Measurements from ENCODE around the gene MARK4. TPM values are rescaled to one million over a fixed set of nuclear protein-coding genes. Genes with fewer than 3 reads are reported as not detected.
"Not testable (repeated sequence)": the region's sequence is repeated elsewhere in the genome, so short reads cannot be mapped to it uniquely, and the experiment has no call there.

The MARK4 gene
- total RNA-seq, 1 donor from 2014 or later: 10.8 TPM

- TF ChIP-seq CTCF (IDR thresholded peaks at IDR 0.05; ENCODE audit: insufficient read depth, low read length, severe bottlenecking): no peak
- no peaks in the 10 kb centered on the region for H3K27me3 ChIP-seq (ENCODE audit: control insufficient read depth, insufficient read depth, low read length)
- peaks cover 22% of the 10 kb centered on the region for H3K36me3 ChIP-seq (ENCODE audit: control insufficient read depth, insufficient read depth, low read length)
- FAIRE-seq (no peak), DNase-seq (ENCODE audit: low read depth) (no peak)
- no peak overlapping the region for H3K4me3 ChIP-seq (ENCODE audit: low read depth, low read length)
Measured at GRCh38 chr19:45267296-45267695, 16.2 kb downstream of the MARK4 start.

- not testable (repeated sequence) for DNase-seq (ENCODE audit: low read depth); H3K27me3 ChIP-seq (ENCODE audit: control insufficient read depth, insufficient read depth, low read length); H3K4me3 ChIP-seq (ENCODE audit: low read depth, low read length); FAIRE-seq
- peaks cover 23% of the 10 kb centered on the region for H3K36me3 ChIP-seq (ENCODE audit: control insufficient read depth, insufficient read depth, low read length)
Measured at GRCh38 chr19:45269939-45270338, 18.9 kb downstream of the MARK4 start.

GRCh38 chr19:45271098-45271734 is 20.1 kb downstream of the MARK4 start:
- no peak for TF ChIP-seq CTCF (IDR thresholded peaks at IDR 0.05; ENCODE audit: insufficient read depth, low read length, severe bottlenecking)
- peaks cover 21% of the 10 kb centered on the region for H3K36me3 ChIP-seq (ENCODE audit: control insufficient read depth, insufficient read depth, low read length)
- DNase-seq (ENCODE audit: low read depth) (no peak), FAIRE-seq (no peak)
- no peak overlapping the region for H3K4me3 ChIP-seq (ENCODE audit: low read depth, low read length)
- no peaks in the 10 kb centered on the region for H3K27me3 ChIP-seq (ENCODE audit: control insufficient read depth, insufficient read depth, low read length)

- Histone ChIP-seq H3K4me3 (ENCODE audit: low read depth, low read length) (no peak overlapping the region), H3K36me3 (ENCODE audit: control insufficient read depth, insufficient read depth, low read length) (peaks cover 22% of the 10 kb centered on the region), H3K27me3 (ENCODE audit: control insufficient read depth, insufficient read depth, low read length) (no peaks in the 10 kb centered on the region)
- DNase-seq (ENCODE audit: low read depth) (no peak), FAIRE-seq (no peak)
- TF ChIP-seq CTCF (IDR thresholded peaks at IDR 0.05; ENCODE audit: insufficient read depth, low read length, severe bottlenecking): no peak
Measured at GRCh38 chr19:45271735-45272108, 20.7 kb downstream of the MARK4 start.

- no peak for TF ChIP-seq CTCF (IDR thresholded peaks at IDR 0.05; ENCODE audit: insufficient read depth, low read length, severe bottlenecking)
- no peak for FAIRE-seq
- H3K36me3 ChIP-seq (ENCODE audit: control insufficient read depth, insufficient read depth, low read length): peaks cover 25% of the 10 kb centered on the region
Measured at GRCh38 chr19:45273521-45273855, 22.4 kb downstream of the MARK4 start.

GRCh38 chr19:45275370-45275971 is 24.4 kb downstream of the MARK4 start:
- H3K4me3 ChIP-seq (ENCODE audit: low read depth, low read length): no peak overlapping the region
- DNase-seq (ENCODE audit: low read depth) (no peak), FAIRE-seq (no peak)
- H3K36me3 ChIP-seq (ENCODE audit: control insufficient read depth, insufficient read depth, low read length): peaks cover 23% of the 10 kb centered on the region
- TF ChIP-seq CTCF (IDR thresholded peaks at IDR 0.05; ENCODE audit: insufficient read depth, low read length, severe bottlenecking): no peak
- H3K27me3 ChIP-seq (ENCODE audit: control insufficient read depth, insufficient read depth, low read length): no peaks in the 10 kb centered on the region

More at GRCh38 chr19:45273521-45273855, 22.4 kb downstream of the MARK4 start:
- Histone ChIP-seq H3K4me3 (ENCODE audit: low read depth, low read length) (no peak overlapping the region), H3K27me3 (ENCODE audit: control insufficient read depth, insufficient read depth, low read length) (no peaks in the 10 kb centered on the region)
- DNase-seq (ENCODE audit: low read depth): no peak

All from bronchial epithelial cell (primary cell).